Medulla oblongata (tissue), 1 donor: ENCODE measurements around the gene DIO1.

ENCODE experiments used
- DNase-seq: peaks from one replicate; pipeline ENCODE4 v3.0.0-alpha.2; 2015; ENCODE audit errors: extremely low spot score

Gene DIO1

GRCh38 chr1:53894644-53895043 lies 657 bp downstream of the DIO1 start:
- DNase-seq = no peak

GRCh38 chr1:53895421-53895820 lies 1.4 kb downstream of the DIO1 start:
- peak; percentile 21 for DNase-seq

GRCh38 chr1:53896635-53897229 lies 2.7 kb downstream of the DIO1 start:
- DNase-seq = peak; percentile 34

DNA sequence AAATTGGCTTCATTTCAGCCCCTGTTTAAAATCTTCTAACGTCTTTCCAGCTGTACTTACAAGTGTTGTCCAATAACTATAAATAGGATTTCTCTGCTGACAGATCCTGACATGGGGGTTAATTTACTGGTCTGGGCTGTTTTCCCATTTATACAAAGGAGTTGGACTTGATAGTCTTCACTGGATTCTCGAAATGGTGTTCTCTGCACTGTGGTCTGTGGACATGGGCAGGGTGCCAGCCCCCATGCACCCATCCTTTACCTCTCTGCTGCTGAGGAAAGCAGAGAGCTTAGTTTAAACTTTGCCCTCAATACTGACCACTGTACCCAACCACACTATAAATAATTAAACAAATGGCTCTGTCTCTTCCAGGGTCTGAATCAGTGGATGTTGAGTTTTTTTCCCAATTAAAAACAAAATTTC lies 5.2 kb downstream of the DIO1 start:
- DNase-seq = no peak

DNA sequence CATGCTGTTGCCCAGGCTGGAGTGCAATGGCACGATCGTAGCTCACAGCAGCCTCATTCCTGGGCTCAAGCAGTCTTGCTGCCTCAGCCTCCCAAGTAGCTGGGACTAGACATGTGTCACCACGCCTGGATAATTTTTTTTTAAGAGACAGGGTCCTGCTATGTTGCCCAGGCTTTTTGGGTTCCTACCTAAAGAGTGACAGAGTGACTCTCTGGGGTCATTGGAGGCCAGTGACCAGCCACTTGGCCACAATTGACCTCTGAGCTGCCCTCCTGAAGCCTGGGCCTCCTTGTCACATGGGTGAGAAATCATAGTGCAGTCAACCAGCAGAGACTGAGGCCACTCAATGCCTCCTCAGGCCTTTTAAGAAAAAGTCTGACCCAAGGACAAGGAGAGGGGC lies 5.7 kb downstream of the DIO1 start:
- DNase-seq = no peak

- no peak for DNase-seq
Measured at GRCh38 chr1:53902235-53903138, 8.5 kb downstream of the DIO1 start.

- DNase-seq = no peak
Measured at GRCh38 chr1:53905509-53905908, 11.5 kb downstream of the DIO1 start.

- no peak for DNase-seq
Measured at GRCh38 chr1:53906121-53906520, 12.1 kb downstream of the DIO1 start.

DNA sequence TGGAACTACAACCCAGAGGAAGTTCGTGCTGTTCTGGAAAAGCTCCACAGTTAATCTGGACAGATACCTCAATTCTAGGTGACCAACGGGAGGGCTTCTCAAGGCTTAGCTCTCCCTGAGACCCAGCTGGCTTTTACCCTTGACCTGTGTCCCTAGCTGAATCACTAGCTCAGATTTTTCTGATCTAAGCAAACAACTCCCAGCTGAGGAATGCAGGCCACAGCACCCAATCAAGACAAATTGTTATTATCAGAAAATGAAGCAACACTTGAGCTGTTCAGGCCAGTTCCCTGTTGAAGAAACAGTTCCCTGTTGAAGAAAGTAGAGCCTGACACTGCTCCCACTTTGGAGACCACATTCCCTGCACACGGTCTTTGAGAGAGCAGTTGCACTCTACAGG lies 16.0 kb downstream of the DIO1 start:
- no peak for DNase-seq

- DNase-seq = no peak
Measured at GRCh38 chr1:53911442-53911841, 17.5 kb downstream of the DIO1 start.

DNA sequence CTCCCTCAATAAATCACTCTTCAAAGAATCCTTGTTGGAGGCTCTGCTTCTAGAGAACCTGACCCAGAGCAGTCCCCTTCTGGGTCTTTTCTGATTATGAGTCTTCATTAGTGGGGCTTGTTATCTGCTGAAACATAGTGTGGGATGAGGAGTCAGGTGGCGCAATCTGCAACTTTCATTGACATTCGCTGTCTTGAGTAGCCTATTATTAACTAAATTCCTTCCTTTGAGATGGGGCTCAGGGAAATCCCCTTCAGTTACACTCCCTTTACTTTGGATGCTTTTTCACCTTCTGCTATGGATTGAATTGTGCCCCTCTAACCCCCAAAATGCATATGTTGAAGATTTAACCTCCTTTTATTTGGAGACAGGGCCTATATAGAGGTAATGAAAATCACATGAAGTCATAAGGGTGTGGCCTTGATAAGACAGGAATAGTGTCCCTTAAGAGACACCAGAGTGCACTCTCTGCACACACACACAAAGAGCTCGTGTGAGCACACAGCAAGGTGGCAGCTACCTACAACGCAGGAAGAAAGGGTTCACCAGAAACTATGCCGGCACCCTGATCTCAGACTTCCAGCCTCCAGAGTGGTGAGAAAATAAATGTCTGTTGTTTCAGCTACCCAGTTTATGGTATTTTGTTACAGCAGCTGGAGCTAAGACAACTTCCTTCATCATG lies 19.5 kb downstream of the DIO1 start:
- DNase-seq = no peak

- no peak for DNase-seq
Measured at GRCh38 chr1:53918343-53918742, 24.4 kb downstream of the DIO1 start.

GRCh38 chr1:53919675-53920066 lies 25.7 kb downstream of the DIO1 start:
- no peak for DNase-seq

- DNase-seq = no peak
Measured at GRCh38 chr1:53927376-53927881, 33.4 kb downstream of the DIO1 start.

GRCh38 chr1:53929246-53929960 lies 35.4 kb downstream of the DIO1 start:
- DNase-seq = no peak

DNA sequence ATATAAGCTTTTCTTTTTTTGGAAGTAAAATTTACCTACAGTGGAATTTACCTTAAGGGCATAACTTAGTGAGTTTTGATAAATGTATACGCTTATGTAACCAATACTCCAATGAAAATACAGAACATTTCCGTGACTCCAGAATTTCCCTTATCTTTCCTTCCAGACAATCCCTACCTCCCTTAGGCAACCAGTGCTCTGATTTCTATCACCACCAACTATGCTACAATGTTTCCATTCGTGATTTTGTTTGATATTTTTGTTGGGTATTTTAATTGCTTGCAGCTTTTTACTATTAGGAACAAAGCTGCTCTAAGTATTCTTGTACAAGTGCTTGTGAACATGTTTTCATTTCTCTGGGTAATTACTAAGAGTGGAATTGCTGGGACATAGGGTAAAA lies 36.9 kb downstream of the DIO1 start:
- DNase-seq = no peak

GRCh38 chr1:53931523-53931922 lies 37.5 kb downstream of the DIO1 start:
- DNase-seq = no peak

DNA sequence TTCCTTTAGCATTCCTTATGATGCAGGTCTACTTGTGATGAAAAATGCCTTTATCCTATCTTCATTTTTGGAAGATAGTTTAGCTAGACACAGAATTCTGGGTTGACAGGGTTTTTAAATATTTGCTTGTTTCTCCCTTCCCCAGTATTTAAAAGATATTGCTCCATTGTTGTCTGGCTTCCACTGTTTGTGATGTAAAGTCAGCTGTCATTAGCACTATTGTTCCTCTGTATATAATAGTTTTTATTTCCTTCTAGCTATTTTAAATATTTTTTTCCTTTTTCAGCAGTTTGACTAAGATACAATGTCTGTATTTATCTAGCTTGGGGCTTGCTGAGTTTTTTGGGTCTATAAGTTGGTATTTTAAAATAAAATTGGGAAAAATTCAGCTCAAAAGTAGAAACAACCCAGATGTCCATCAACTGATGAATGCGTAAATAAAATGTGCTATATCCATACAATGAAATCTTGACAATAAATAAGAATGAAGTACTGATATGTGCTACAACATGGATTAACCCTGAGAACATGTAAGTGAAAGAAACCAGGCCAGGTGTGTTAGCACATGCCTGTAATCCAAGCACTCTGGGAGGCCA lies 40.3 kb downstream of the DIO1 start:
- DNase-seq = no peak

- no peak for DNase-seq
Measured at GRCh38 chr1:53936430-53936829, 42.4 kb downstream of the DIO1 start.

DNA sequence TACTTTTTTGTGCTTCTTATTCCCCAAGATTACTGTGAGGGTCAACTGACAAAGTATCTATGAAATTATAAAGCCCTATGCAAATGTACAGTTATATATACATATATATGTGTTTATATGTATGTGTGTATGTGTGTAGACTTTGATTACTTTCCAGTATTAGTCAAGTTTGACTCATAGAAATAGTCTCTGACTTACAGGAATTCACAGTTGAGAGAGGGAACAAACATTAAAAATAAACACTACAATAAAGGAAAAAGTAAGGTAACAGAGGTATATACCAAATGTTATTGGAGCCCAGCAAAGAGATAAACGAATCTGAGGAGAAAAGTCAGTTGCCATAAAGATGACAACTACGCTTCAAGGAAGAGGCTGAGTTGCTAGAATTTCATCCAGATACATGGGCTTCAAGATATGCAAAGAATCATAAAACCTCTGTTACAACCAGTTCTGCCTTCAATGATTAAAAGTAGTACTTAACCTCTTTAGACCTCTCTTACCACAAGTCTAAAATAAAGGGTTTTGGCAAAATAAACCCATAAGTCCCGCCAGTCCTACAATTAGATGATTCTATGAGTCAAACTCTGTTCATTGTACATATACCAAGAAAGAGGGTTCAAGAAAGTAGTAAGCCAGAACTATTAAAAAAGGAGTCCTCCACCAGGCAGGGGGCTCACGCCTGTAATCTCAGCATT lies 44.3 kb downstream of the DIO1 start:
- DNase-seq = no peak
